Activated T-cell treated with anti-CD3 and anti-CD28 coated beads, Interleukin-2, amount 50 U/mL, for 72 hours (primary cell): ENCODE data around the gene KCNIP4. TPM values are rescaled to one million over a fixed set of nuclear protein-coding genes. Genes with fewer than 3 reads are reported as not detected.
A peak's percentile ranks its signal among the peaks of the same experiment; 100 is the strongest.

ENCODE experiments used
- ATAC-seq, 2 donors: fragments of 150-1000 bp; cut with Tn5 transposase; replicated peaks in 1 of 2; 2 replicates each; pipeline ENCODE4 v1.10.0; 2021; ENCODE audit warnings: moderate library complexity in 2 of 2, mild to moderate bottlenecking in 1 of 2
- DNase-seq, 2 donors: peaks; one replicate each; pipeline ENCODE4 v3.0.0; 2021 to 2022; ENCODE audit warnings: mixed read lengths in 1 of 2
- H3K27ac Mint-ChIP-seq: one replicate; pipeline ENCODE4 v1.8.0; 2022; ENCODE audit warnings: mild to moderate bottlenecking, moderate library complexity, mixed read lengths
- H3K27me3 Mint-ChIP-seq: one replicate; pipeline ENCODE4 v1.8.0; 2022; ENCODE audit warnings: low read depth, mixed read lengths
- H3K36me3 Mint-ChIP-seq, 2 donors: one replicate each; pipeline ENCODE4 v1.8.0; 2022; ENCODE audit warnings: mixed read lengths in 2 of 2, mild to moderate bottlenecking in 1 of 2; ENCODE audit not compliant: insufficient read depth in 2 of 2
- H3K4me1 Mint-ChIP-seq: one replicate; pipeline ENCODE4 v1.8.0; 2022; ENCODE audit warnings: low read depth, mixed read lengths
- H3K4me3 Mint-ChIP-seq, 2 donors: one replicate each; pipeline ENCODE4 v1.8.0; 2022; ENCODE audit warnings: mild to moderate bottlenecking in 2 of 2, mixed read lengths in 2 of 2, moderate library complexity in 2 of 2
- H3K9me3 Mint-ChIP-seq, 2 donors: one replicate each; pipeline ENCODE4 v1.8.0; 2022; ENCODE audit warnings: mixed read lengths in 2 of 2
- total RNA-seq, 2 donors: library from RNA; stranded (reverse); gene quantifications; one replicate each; pipeline ENCODE4 v1.2.3, GENCODE V29; 2022

The KCNIP4 gene
- total RNA-seq, 2 donors from 2014 or later: not detected

GRCh38 chr4:21726255-21726815 is 222.2 kb downstream of the KCNIP4 start:
- ATAC-seq (no peak), DNase-seq (no peak)
- H3K4me3 Mint-ChIP-seq: no peak overlapping the region
- no peaks in the 10 kb centered on the region for H3K4me1 Mint-ChIP-seq
- no peak overlapping the region for H3K27ac Mint-ChIP-seq
- H3K36me3 Mint-ChIP-seq: no peaks in the 10 kb centered on the region
- H3K27me3 Mint-ChIP-seq: no peaks in the 10 kb centered on the region
- H3K9me3 Mint-ChIP-seq: peaks cover 2% of the 10 kb centered on the region in 2 donors

- no peak for ATAC-seq
- Mint-ChIP-seq H3K9me3 (no peaks in the 10 kb centered on the region), H3K4me1 (no peaks in the 10 kb centered on the region), H3K27ac (no peak overlapping the region), H3K4me3 (no peak overlapping the region), H3K27me3 (no peaks in the 10 kb centered on the region), H3K36me3 (no peaks in the 10 kb centered on the region)
- DNase-seq: no peak
Measured at GRCh38 chr4:21722157-21722839, 226.3 kb downstream of the KCNIP4 start.

GRCh38 chr4:21716531-21716930 is 232.0 kb downstream of the KCNIP4 start:
- Mint-ChIP-seq H3K9me3 (peaks cover 0 to 2% of the 10 kb centered on the region in 2 donors), H3K36me3 (no peaks in the 10 kb centered on the region), H3K4me1 (no peaks in the 10 kb centered on the region), H3K4me3 (no peak overlapping the region), H3K27ac (no peak overlapping the region), H3K27me3 (no peaks in the 10 kb centered on the region)
- DNase-seq (no peak), ATAC-seq (no peak)

- Mint-ChIP-seq H3K4me1 (no peaks in the 10 kb centered on the region), H3K9me3 (peaks cover 0 to 2% of the 10 kb centered on the region in 2 donors), H3K4me3 (no peak overlapping the region), H3K27me3 (no peaks in the 10 kb centered on the region), H3K27ac (no peak overlapping the region), H3K36me3 (no peaks in the 10 kb centered on the region)
- DNase-seq: no peak
- no peak for ATAC-seq
Measured at GRCh38 chr4:21710179-21710835, 238.3 kb downstream of the KCNIP4 start.

GRCh38 chr4:21709761-21710160 is 238.8 kb downstream of the KCNIP4 start:
- H3K4me1 Mint-ChIP-seq: no peaks in the 10 kb centered on the region
- DNase-seq (no peak), ATAC-seq (no peak)

GRCh38 chr4:21709031-21709430 is 239.5 kb downstream of the KCNIP4 start:
- no peak overlapping the region for H3K27ac Mint-ChIP-seq
- no peaks in the 10 kb centered on the region for H3K36me3 Mint-ChIP-seq
- no peaks in the 10 kb centered on the region for H3K4me1 Mint-ChIP-seq
- H3K4me3 Mint-ChIP-seq: no peak overlapping the region
- ATAC-seq (no peak), DNase-seq (no peak)
- no peaks in the 10 kb centered on the region for H3K27me3 Mint-ChIP-seq
- peaks cover 2 to 3% of the 10 kb centered on the region in 2 donors for H3K9me3 Mint-ChIP-seq

More at GRCh38 chr4:21709761-21710160, 238.8 kb downstream of the KCNIP4 start:
- H3K27me3 Mint-ChIP-seq: no peaks in the 10 kb centered on the region
- H3K9me3 Mint-ChIP-seq: peaks cover 2 to 3% of the 10 kb centered on the region in 2 donors
- H3K36me3 Mint-ChIP-seq: no peaks in the 10 kb centered on the region
- no peak overlapping the region for H3K27ac Mint-ChIP-seq
- H3K4me3 Mint-ChIP-seq: no peak overlapping the region

- H3K27me3 Mint-ChIP-seq: no peaks in the 10 kb centered on the region
- no peak overlapping the region for H3K27ac Mint-ChIP-seq
- DNase-seq (no peak), ATAC-seq (no peak)
- no peaks in the 10 kb centered on the region for H3K36me3 Mint-ChIP-seq
- peaks cover 2% of the 10 kb centered on the region in 2 donors for H3K9me3 Mint-ChIP-seq
- H3K4me3 Mint-ChIP-seq: no peak overlapping the region
- no peaks in the 10 kb centered on the region for H3K4me1 Mint-ChIP-seq
Measured at GRCh38 chr4:21699446-21699845, 249.1 kb downstream of the KCNIP4 start.

- no peaks in the 10 kb centered on the region for H3K4me1 Mint-ChIP-seq
- H3K9me3 Mint-ChIP-seq: peaks cover 1 to 2% of the 10 kb centered on the region in 2 donors
- no peak overlapping the region for H3K4me3 Mint-ChIP-seq
- H3K27me3 Mint-ChIP-seq: no peaks in the 10 kb centered on the region
- H3K36me3 Mint-ChIP-seq: no peaks in the 10 kb centered on the region
- ATAC-seq (no peak), DNase-seq (peak in 1 of 2 donors; percentile 0)
- H3K27ac Mint-ChIP-seq: no peak overlapping the region
Measured at GRCh38 chr4:21697583-21697982, 251.0 kb downstream of the KCNIP4 start.

GRCh38 chr4:21695141-21695540 is 253.4 kb downstream of the KCNIP4 start:
- Mint-ChIP-seq H3K9me3 (peaks cover 1 to 2% of the 10 kb centered on the region in 2 donors), H3K4me1 (no peaks in the 10 kb centered on the region), H3K36me3 (no peaks in the 10 kb centered on the region), H3K27me3 (no peaks in the 10 kb centered on the region), H3K27ac (no peak overlapping the region), H3K4me3 (no peak overlapping the region)
- DNase-seq (no peak), ATAC-seq (no peak)

- Mint-ChIP-seq H3K27ac (no peak overlapping the region), H3K4me3 (no peak overlapping the region), H3K4me1 (no peaks in the 10 kb centered on the region), H3K36me3 (no peaks in the 10 kb centered on the region), H3K9me3 (peaks cover 1 to 2% of the 10 kb centered on the region in 2 donors), H3K27me3 (no peaks in the 10 kb centered on the region)
- DNase-seq (no peak), ATAC-seq (no peak)
Measured at GRCh38 chr4:21692241-21692640, 256.3 kb downstream of the KCNIP4 start.

- Mint-ChIP-seq H3K27ac (no peak overlapping the region), H3K4me3 (no peak overlapping the region), H3K36me3 (no peaks in the 10 kb centered on the region), H3K4me1 (no peaks in the 10 kb centered on the region), H3K27me3 (no peaks in the 10 kb centered on the region), H3K9me3 (peaks cover 2 to 5% of the 10 kb centered on the region in 2 donors)
- ATAC-seq (no peak), DNase-seq (no peak)
Measured at GRCh38 chr4:21688596-21689265, 259.8 kb downstream of the KCNIP4 start.

- H3K9me3 Mint-ChIP-seq: peaks cover 5 to 8% of the 10 kb centered on the region in 2 donors
- H3K36me3 Mint-ChIP-seq: no peaks in the 10 kb centered on the region
- H3K27me3 Mint-ChIP-seq: no peaks in the 10 kb centered on the region
- H3K4me3 Mint-ChIP-seq: no peak overlapping the region
- no peak for ATAC-seq
- H3K4me1 Mint-ChIP-seq: no peaks in the 10 kb centered on the region
- no peak for DNase-seq
- no peak overlapping the region for H3K27ac Mint-ChIP-seq
Measured at GRCh38 chr4:21685911-21686310, 262.7 kb downstream of the KCNIP4 start.

GRCh38 chr4:21680326-21680898 is 268.2 kb downstream of the KCNIP4 start:
- H3K4me3 Mint-ChIP-seq: no peak overlapping the region
- no peaks in the 10 kb centered on the region for H3K4me1 Mint-ChIP-seq
- no peaks in the 10 kb centered on the region for H3K36me3 Mint-ChIP-seq
- DNase-seq: no peak
- no peak for ATAC-seq
- peaks cover 7 to 11% of the 10 kb centered on the region in 2 donors for H3K9me3 Mint-ChIP-seq
- no peak overlapping the region for H3K27ac Mint-ChIP-seq
- H3K27me3 Mint-ChIP-seq: no peaks in the 10 kb centered on the region
